HCT116 (cell line): Measurements from ENCODE around the gene PIGC. TPM values are rescaled to one million over a fixed set of nuclear protein-coding genes. Genes with fewer than 3 reads are reported as not detected.

Experiments used
- ATAC-seq: fragments of 200-7000 bp; cut with Tn5 transposase; 2 replicates; pipeline ENCODE4 v1.9.1; 2020; ENCODE audit warnings: mild to moderate bottlenecking, moderate library complexity
- BruUV-seq: library from RNA; stranded (reverse); fragments of 400-500 nt; replicated peaks from 2 replicates; lab custom pipeline; 2021; lab: Mats Ljungman, UMichigan
- CTCF ChIA-PET: fragments of 300-600 bp; sonication (Branson Sonifier 250); formaldehyde crosslinking; loops from one replicate; lab custom pipeline; 2021; ENCODE audit warnings: antibody characterized with exemption; lab: Charles Lee
- POLR2A ChIA-PET: fragments of 300-600, 350-600 bp; sonication (Branson Sonifier 250); formaldehyde crosslinking; loops from one replicate; lab custom pipeline; 2021; ENCODE audit warnings: antibody characterized with exemption; lab: Charles Lee
- RAD21 ChIA-PET, 2 experiments: fragments of 300-600 bp; sonication (Branson Sonifier 250); formaldehyde crosslinking; loops; one replicate each; lab custom pipeline; 2023; ENCODE audit warnings: low total read pairs in 2 of 2; ENCODE audit not compliant: uncharacterized antibody in 2 of 2, unreplicated experiment in 2 of 2, low non-redundant PET in 1 of 2; lab: Charles Lee
- DNase-seq: peaks from one replicate; pipeline ENCODE4 v3.0.0-alpha.2; 2010; ENCODE audit warnings: low read depth, low spot score
- H2AFZ ChIP-seq: fragments of 200-600 bp; shearing (Covaris generic), sonication (generic); 2 replicates; pipeline ENCODE4 v1.6.1; 2017; ENCODE audit warnings: low read depth, mixed run types, mixed read lengths, antibody characterized with exemption, low read length; ENCODE audit not compliant: poor library complexity, severe bottlenecking
- H3K27ac ChIP-seq: 2 replicates; pipeline ENCODE4 v1.5.1; 2012; ENCODE audit warnings: low read depth, low read length
- H3K27me3 ChIP-seq: fragments of 200-600 bp; sonication (generic); 2 replicates; pipeline ENCODE4 v1.6.1; 2016; ENCODE audit warnings: mixed run types, low read length, mixed read lengths; ENCODE audit not compliant: insufficient read depth
- H3K36me3 ChIP-seq, 2 experiments: fragments of 200-500 bp in 1 of 2; fragments of 200-600 bp in 1 of 2; sonication (Bioruptor generic) in 1 of 2; sonication (generic) in 1 of 2; 2 replicates each; pipeline versions ENCODE4 v1.5.1 to v1.6.1; 2014 to 2016; ENCODE audit warnings: low read length in 2 of 2, inconsistent platforms in 1 of 2, mixed read lengths in 1 of 2, mixed run types in 1 of 2; ENCODE audit not compliant: insufficient read depth in 2 of 2, control insufficient read depth in 1 of 2
- H3K4me1 ChIP-seq, 2 experiments: fragments of 200-600 bp in 1 of 2; sonication (generic) in 1 of 2; 2 replicates each; pipeline versions ENCODE4 v1.5.1 to v1.6.1; 2012 to 2017; ENCODE audit warnings: low read length in 2 of 2, inconsistent platforms in 1 of 2, mild to moderate bottlenecking in 1 of 2, mixed read lengths in 1 of 2, mixed run types in 1 of 2, moderate library complexity in 1 of 2; ENCODE audit not compliant: insufficient read depth in 2 of 2, control insufficient read depth in 1 of 2
- H3K4me2 ChIP-seq: fragments of 200-600 bp; sonication (generic); 2 replicates; pipeline ENCODE4 v1.6.1; 2017; ENCODE audit warnings: mixed run types, low read length, mixed read lengths
- H3K4me3 ChIP-seq, 2 experiments: fragments of 200-600 bp in 1 of 2; sonication (generic) in 1 of 2; replicated peaks in 1 of 2; 2 replicates each; pipeline ENCODE4 v1.5.1; 2011 to 2016; ENCODE audit warnings: low read length in 2 of 2, control low read depth in 1 of 2, low read depth in 1 of 2, mild to moderate bottlenecking in 1 of 2, mixed read lengths in 1 of 2, mixed run types in 1 of 2
- H3K79me2 ChIP-seq: fragments of 200-600 bp; sonication (generic); 2 replicates; pipeline ENCODE4 v1.6.1; 2017; ENCODE audit warnings: mild to moderate bottlenecking, mixed run types, low read length, moderate library complexity, mixed read lengths; ENCODE audit not compliant: insufficient read depth
- H3K9ac ChIP-seq: fragments of 200-600 bp; sonication (generic); 2 replicates; pipeline ENCODE4 v1.6.1; 2016; ENCODE audit warnings: low read length, mixed read lengths
- H3K9me2 ChIP-seq: fragments of 200-600 bp; sonication (generic), shearing (Covaris generic); 2 replicates; pipeline ENCODE4 v1.6.1; 2017; ENCODE audit warnings: mixed run types, mild to moderate bottlenecking, moderate library complexity; ENCODE audit not compliant: insufficient read depth
- H3K9me3 ChIP-seq, 2 experiments: fragments of 200-500 bp in 1 of 2; fragments of 200-600 bp in 1 of 2; sonication (Bioruptor generic) in 1 of 2; sonication (generic) in 1 of 2; 2 replicates each; pipeline ENCODE4 v1.6.1; 2014 to 2017; ENCODE audit warnings: low read length in 2 of 2, mixed read lengths in 2 of 2, inconsistent platforms in 1 of 2, low read depth in 1 of 2, mild to moderate bottlenecking in 1 of 2, mixed run types in 1 of 2, moderate library complexity in 1 of 2; ENCODE audit not compliant: control insufficient read depth in 1 of 2, insufficient read depth in 1 of 2
- H4K20me1 ChIP-seq: fragments of 200-600 bp; sonication (generic), shearing (Covaris generic); 2 replicates; pipeline ENCODE4 v1.6.1; 2017; ENCODE audit warnings: mixed run types, mild to moderate bottlenecking, moderate library complexity; ENCODE audit not compliant: insufficient read depth
- CBX3 ChIP-seq: IDR thresholded peaks from 2 replicates; pipeline ENCODE4 v1.6.1; 2012; ENCODE audit warnings: low read depth
- ELF1 ChIP-seq: IDR thresholded peaks from 2 replicates; pipeline ENCODE4 v1.6.1; 2012; ENCODE audit warnings: low read depth, borderline replicate concordance
- EZH2 ChIP-seq: fragments of 200-600 bp; sonication (generic); IDR thresholded peaks from 2 replicates; pipeline ENCODE4 v1.6.1; 2017; ENCODE audit warnings: antibody characterized with exemption, mixed run types
- EZH2phosphoT487 ChIP-seq: fragments of 200-600 bp; IDR thresholded peaks from 2 replicates; pipeline ENCODE4 v1.6.1; 2018; ENCODE audit warnings: antibody characterized with exemption, borderline replicate concordance
- FOSL1 ChIP-seq: IDR thresholded peaks from 2 replicates; pipeline ENCODE4 v1.6.1; 2012; ENCODE audit warnings: low read depth
- JUND ChIP-seq: IDR thresholded peaks from 2 replicates; pipeline ENCODE4 v1.6.1; 2012
- POLR2A ChIP-seq: IDR thresholded peaks from 2 replicates; pipeline ENCODE4 v1.7.0; 2011; ENCODE audit warnings: borderline replicate concordance; ENCODE audit not compliant: insufficient read depth, insufficient read length; ENCODE audit errors: extremely low read depth
- RAD21 ChIP-seq: IDR thresholded peaks from 2 replicates; pipeline ENCODE4 v1.6.1; 2012; ENCODE audit warnings: low read depth, mild to moderate bottlenecking
- SP1 ChIP-seq: IDR thresholded peaks from 2 replicates; pipeline ENCODE4 v1.6.1; 2012; ENCODE audit warnings: low read depth
- ZFX ChIP-seq: fragments of 450-650 bp; IDR thresholded peaks from 2 replicates; pipeline ENCODE4 v1.6.1; 2017
- intact Hi-C: fragments of 100-400 bp; cut with micrococcal nuclease; formaldehyde crosslinking; loops from 2 replicates; pipeline ENCODE4 v1.10.0; 2022
- total RNA-seq: library from RNA; stranded (reverse); gene quantifications from one replicate; pipeline ENCODE4 v1.2.1, GENCODE V29; 2021; ENCODE audit not compliant: unreplicated experiment
- TF ChIP-seq, protein P1 (sequence below): IDR thresholded peaks from 2 replicates; pipeline ENCODE4 v1.6.1; 2012
- TF ChIP-seq, protein P2 (sequence below): IDR thresholded peaks from 2 replicates; pipeline ENCODE4 v1.6.1; 2012
- TF ChIP-seq, protein P3 (sequence below), 3 experiments: fragments of 200-600 bp in 1 of 3; sonication (generic) in 1 of 3; IDR thresholded peaks in 2 of 3; conservative IDR thresholded peaks in 1 of 3; 2 replicates each; pipeline ENCODE4 v1.5.1; 2012 to 2017; ENCODE audit warnings: low read depth in 2 of 3, low read length in 2 of 3, antibody characterized with exemption in 1 of 3, borderline replicate concordance in 1 of 3, control low read depth in 1 of 3, mild to moderate bottlenecking in 1 of 3, mixed read lengths in 1 of 3, mixed run types in 1 of 3, moderate library complexity in 1 of 3; ENCODE audit not compliant: insufficient read depth in 1 of 3

The PIGC gene
- total RNA-seq, 1 experiment from 2014 or later: 11.9 TPM

DNA sequence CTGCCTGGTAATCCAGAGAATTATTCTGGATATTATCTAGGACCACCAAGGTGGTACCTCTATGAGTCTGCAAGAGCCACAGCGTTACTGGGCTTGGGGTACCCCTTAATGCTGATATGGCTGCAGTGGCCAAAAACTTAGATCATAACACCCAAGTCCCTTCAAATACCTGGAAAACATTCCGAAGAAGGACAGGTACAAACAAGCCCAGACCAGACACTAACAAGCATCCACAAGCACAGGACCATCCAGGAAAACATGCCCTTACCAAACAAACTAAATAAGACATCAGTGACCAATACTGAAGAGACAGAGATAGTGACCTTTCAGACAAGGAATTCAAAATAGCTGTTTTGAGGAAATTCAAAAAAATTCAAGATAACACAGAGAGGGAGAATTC is 20.5 kb downstream of the PIGC start:
- no peak for DNase-seq
- Histone ChIP-seq H3K4me3 (no peak overlapping the region), H4K20me1 (no peaks in the 10 kb centered on the region), H3K9me2 (no peaks in the 10 kb centered on the region), H3K79me2 (no peaks in the 10 kb centered on the region), H3K4me1 (no peaks in the 10 kb centered on the region), H3K27ac (no peak overlapping the region), H3K36me3 (no peaks in the 10 kb centered on the region), H2AFZ (no peak overlapping the region), H3K4me2 (no peak overlapping the region), H3K9me3 (no peaks in the 10 kb centered on the region), H3K9ac (no peak overlapping the region), H3K27me3 (no peaks in the 10 kb centered on the region)
- POLR2A ChIA-PET: no interaction called here
- no peak for ATAC-seq
- no TSS peak for BruUV-seq
- RAD21 ChIA-PET: no interaction called here
- no peak for TF ChIP-seq ELF1
- TF ChIP-seq, protein P1, sequence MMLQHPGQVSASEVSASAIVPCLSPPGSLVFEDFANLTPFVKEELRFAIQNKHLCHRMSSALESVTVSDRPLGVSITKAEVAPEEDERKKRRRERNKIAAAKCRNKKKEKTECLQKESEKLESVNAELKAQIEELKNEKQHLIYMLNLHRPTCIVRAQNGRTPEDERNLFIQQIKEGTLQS: no peak
- TF ChIP-seq JUND: no peak
- TF ChIP-seq, protein P2, sequence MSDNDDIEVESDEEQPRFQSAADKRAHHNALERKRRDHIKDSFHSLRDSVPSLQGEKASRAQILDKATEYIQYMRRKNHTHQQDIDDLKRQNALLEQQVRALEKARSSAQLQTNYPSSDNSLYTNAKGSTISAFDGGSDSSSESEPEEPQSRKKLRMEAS: no peak
- TF ChIP-seq, protein P3, sequence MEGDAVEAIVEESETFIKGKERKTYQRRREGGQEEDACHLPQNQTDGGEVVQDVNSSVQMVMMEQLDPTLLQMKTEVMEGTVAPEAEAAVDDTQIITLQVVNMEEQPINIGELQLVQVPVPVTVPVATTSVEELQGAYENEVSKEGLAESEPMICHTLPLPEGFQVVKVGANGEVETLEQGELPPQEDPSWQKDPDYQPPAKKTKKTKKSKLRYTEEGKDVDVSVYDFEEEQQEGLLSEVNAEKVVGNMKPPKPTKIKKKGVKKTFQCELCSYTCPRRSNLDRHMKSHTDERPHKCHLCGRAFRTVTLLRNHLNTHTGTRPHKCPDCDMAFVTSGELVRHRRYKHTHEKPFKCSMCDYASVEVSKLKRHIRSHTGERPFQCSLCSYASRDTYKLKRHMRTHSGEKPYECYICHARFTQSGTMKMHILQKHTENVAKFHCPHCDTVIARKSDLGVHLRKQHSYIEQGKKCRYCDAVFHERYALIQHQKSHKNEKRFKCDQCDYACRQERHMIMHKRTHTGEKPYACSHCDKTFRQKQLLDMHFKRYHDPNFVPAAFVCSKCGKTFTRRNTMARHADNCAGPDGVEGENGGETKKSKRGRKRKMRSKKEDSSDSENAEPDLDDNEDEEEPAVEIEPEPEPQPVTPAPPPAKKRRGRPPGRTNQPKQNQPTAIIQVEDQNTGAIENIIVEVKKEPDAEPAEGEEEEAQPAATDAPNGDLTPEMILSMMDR (IDR thresholded peaks at IDR 0.05 in 2 of 3, conservative IDR thresholded peaks at IDR 0.05 in 1 of 3; ENCODE audit: borderline replicate concordance in 1 of 3, insufficient read depth in 1 of 3, low read depth in 2 of 3, low read length in 2 of 3): no peak
- no peak for TF ChIP-seq RAD21
- TF ChIP-seq POLR2A: no peak
- TF ChIP-seq EZH2: no peak
- TF ChIP-seq EZH2phosphoT487: no peak
- no peak for TF ChIP-seq FOSL1
- no peak for TF ChIP-seq CBX3
- TF ChIP-seq SP1: no peak
- no peak for TF ChIP-seq ZFX
- intact Hi-C loops: no loop called here
- CTCF ChIA-PET: interaction anchor here (0.9 kb wide), 1 partner anchor 334 kb away, joined by 4 read pairs; no protein-coding TSS in a partner anchor
